Uterus (tissue), 4 donors: Measurements from ENCODE around the gene DRG2. TPM values are rescaled to one million over a fixed set of nuclear protein-coding genes. Genes with fewer than 3 reads are reported as not detected.

Source experiments
- DNase-seq, 2 donors: peaks; one replicate each; pipeline ENCODE4 v3.0.0-alpha.2; 2019 to 2020
- H3K27ac ChIP-seq, 2 donors: fragments of 200-600 bp; sonication (generic); 1 replicate in 1 of 2; 2 replicates in 1 of 2; pipeline ENCODE4 v1.5.1; 2016 to 2018
- H3K27me3 ChIP-seq, 2 donors: fragments of 200-600 bp; sonication (generic); one replicate each; pipeline ENCODE4 v1.5.1; 2018 to 2019; ENCODE audit warnings: control low read depth in 1 of 2
- H3K36me3 ChIP-seq, 2 donors: fragments of 200-600 bp; sonication (generic); one replicate each; pipeline ENCODE4 v1.5.1; 2019; ENCODE audit warnings: control low read depth in 1 of 2
- H3K4me1 ChIP-seq, 2 donors: fragments of 200-600 bp; sonication (generic); one replicate each; pipeline ENCODE4 v1.5.1; 2018 to 2019; ENCODE audit warnings: control low read depth in 1 of 2
- H3K4me3 ChIP-seq, 2 donors: fragments of 200-600 bp; sonication (generic); 1 replicate in 1 of 2; 2 replicates in 1 of 2; pipeline ENCODE4 v1.5.1; 2018 to 2019; ENCODE audit warnings: mild to moderate bottlenecking in 1 of 2
- H3K9me3 ChIP-seq, 2 donors: fragments of 200-600 bp; sonication (generic); one replicate each; pipeline ENCODE4 v1.5.1; 2019; ENCODE audit warnings: control low read depth in 1 of 2
- POLR2A ChIP-seq, 2 donors: fragments of 450-650 bp; IDR thresholded peaks; one replicate each; pipeline ENCODE4 v1.6.1; 2016; ENCODE audit warnings: antibody characterized with exemption in 2 of 2, mild to moderate bottlenecking in 1 of 2, moderate library complexity in 1 of 2
- intact Hi-C: fragments of 100-400 bp; cut with DNase I; formaldehyde crosslinking; loops from one replicate; pipeline ENCODE4 v1.15.1; 2023; ENCODE audit warnings: low total_unique reads
- total RNA-seq, 4 donors: library from RNA; depleted of rRNA in 3 of 4; stranded (reverse); fragments of >200 nt in 3 of 4; gene quantifications; one replicate each; pipeline versions ENCODE4 v1.1.0 to v1.2.4, GENCODE V29; 2014 to 2023
- TF ChIP-seq, protein P1 (sequence below), 4 experiments: fragments of 200-600 bp in 2 of 4; fragments of 450-650 bp in 2 of 4; sonication (generic) in 2 of 4; IDR thresholded peaks; one replicate each; pipeline ENCODE4 v1.5.1; 2016 to 2019; ENCODE audit warnings: antibody characterized with exemption in 4 of 4, mild to moderate bottlenecking in 2 of 4, moderate library complexity in 1 of 4
- donor health status: DM: yes; HTN: yes; CAD: no.

The DRG2 gene
- total RNA-seq, 4 donors from 2014 or later: 33.0 to 45.6 (median 41.4) TPM

DNA sequence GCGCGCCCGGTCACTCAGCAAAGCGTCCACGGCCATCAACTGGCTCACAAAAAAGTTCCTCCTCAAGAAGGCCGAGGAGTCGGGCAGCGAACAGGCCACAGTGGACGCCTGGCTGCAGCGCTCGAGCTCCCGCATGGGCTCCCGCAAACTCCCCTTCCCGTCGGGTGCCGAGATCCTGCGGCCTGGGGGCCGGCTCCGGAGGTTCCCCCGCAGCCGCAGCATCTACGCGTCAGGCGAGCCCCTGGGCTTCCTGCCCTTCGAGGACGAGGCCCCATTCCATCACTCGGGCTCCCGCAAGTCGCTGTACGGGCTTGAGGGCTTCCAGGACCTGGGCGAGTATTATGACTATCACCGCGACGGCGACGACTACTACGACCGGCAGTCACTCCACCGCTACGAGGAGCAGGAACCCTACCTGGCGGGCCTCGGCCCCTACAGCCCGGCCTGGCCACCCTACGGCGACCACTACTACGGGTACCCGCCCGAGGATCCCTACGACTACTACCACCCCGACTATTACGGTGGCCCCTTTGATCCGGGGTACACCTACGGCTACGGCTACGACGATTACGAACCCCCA is 31.5 kb downstream of the DRG2 start:
- no peak for DNase-seq
- Histone ChIP-seq H3K4me3 (no peak overlapping the region), H3K27ac (no peak overlapping the region), H3K4me1 (no peaks in the 10 kb centered on the region), H3K36me3 (no peaks in the 10 kb centered on the region), H3K9me3 (no peaks in the 10 kb centered on the region), H3K27me3 (no peaks in the 10 kb centered on the region)
- intact Hi-C loops: no loop called here
- TF ChIP-seq POLR2A (IDR thresholded peaks at IDR 0.05): no peak
- TF ChIP-seq, protein P1, sequence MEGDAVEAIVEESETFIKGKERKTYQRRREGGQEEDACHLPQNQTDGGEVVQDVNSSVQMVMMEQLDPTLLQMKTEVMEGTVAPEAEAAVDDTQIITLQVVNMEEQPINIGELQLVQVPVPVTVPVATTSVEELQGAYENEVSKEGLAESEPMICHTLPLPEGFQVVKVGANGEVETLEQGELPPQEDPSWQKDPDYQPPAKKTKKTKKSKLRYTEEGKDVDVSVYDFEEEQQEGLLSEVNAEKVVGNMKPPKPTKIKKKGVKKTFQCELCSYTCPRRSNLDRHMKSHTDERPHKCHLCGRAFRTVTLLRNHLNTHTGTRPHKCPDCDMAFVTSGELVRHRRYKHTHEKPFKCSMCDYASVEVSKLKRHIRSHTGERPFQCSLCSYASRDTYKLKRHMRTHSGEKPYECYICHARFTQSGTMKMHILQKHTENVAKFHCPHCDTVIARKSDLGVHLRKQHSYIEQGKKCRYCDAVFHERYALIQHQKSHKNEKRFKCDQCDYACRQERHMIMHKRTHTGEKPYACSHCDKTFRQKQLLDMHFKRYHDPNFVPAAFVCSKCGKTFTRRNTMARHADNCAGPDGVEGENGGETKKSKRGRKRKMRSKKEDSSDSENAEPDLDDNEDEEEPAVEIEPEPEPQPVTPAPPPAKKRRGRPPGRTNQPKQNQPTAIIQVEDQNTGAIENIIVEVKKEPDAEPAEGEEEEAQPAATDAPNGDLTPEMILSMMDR (IDR thresholded peaks at IDR 0.05): no peak

DNA sequence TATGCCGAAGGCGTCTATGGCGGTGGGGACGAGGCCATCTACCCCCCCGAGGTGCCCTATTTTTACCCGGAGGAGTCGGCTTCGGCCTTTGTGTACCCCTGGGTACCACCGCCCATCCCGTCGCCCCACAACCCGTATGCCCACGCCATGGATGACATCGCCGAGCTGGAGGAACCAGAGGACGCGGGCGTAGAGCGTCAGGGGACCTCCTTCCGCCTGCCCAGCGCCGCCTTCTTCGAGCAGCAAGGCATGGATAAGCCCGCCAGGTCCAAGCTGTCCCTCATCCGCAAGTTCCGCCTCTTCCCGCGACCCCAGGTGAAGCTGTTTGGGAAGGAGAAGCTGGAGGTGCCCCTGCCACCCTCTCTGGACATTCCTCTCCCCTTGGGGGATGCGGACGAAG is 32.2 kb downstream of the DRG2 start:
- no peaks in the 10 kb centered on the region for H3K4me1 ChIP-seq
- H3K27me3 ChIP-seq: no peaks in the 10 kb centered on the region
- DNase-seq: no peak
- no peaks in the 10 kb centered on the region for H3K9me3 ChIP-seq
- no peaks in the 10 kb centered on the region for H3K36me3 ChIP-seq
- no peak for TF ChIP-seq POLR2A (IDR thresholded peaks at IDR 0.05)
- TF ChIP-seq, protein P1 (IDR thresholded peaks at IDR 0.05): no peak
- H3K4me3 ChIP-seq: no peak overlapping the region
- intact Hi-C loops: no loop called here
- no peak overlapping the region for H3K27ac ChIP-seq

DNA sequence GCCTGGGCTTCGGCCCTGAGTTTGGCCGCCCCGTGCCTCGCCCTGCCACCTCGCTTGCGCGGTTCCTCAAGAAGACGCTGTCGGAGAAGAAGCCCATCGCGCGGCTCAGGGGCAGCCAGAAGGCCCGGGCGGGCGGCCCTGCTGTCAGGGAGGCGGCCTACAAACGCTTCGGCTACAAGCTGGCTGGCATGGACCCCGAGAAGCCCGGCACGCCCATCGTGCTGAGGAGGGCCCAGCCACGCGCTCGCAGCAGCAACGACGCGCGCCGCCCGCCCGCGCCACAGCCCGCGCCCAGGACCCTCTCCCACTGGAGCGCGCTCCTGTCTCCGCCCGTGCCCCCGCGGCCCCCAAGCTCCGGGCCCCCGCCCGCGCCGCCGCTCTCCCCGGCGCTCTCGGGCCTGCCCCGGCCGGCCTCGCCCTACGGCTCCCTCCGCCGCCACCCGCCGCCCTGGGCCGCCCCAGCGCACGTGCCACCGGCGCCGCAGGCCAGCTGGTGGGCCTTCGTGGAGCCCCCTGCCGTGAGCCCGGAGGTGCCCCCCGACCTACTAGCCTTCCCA is 32.8 kb downstream of the DRG2 start:
- Histone ChIP-seq H3K9me3 (no peaks in the 10 kb centered on the region), H3K4me3 (no peak overlapping the region), H3K27ac (no peak overlapping the region), H3K36me3 (no peaks in the 10 kb centered on the region), H3K27me3 (no peaks in the 10 kb centered on the region), H3K4me1 (no peaks in the 10 kb centered on the region)
- no peak for DNase-seq
- no peak for TF ChIP-seq POLR2A (IDR thresholded peaks at IDR 0.05)
- TF ChIP-seq, protein P1 (IDR thresholded peaks at IDR 0.05): no peak
- intact Hi-C loops: no loop called here

DNA sequence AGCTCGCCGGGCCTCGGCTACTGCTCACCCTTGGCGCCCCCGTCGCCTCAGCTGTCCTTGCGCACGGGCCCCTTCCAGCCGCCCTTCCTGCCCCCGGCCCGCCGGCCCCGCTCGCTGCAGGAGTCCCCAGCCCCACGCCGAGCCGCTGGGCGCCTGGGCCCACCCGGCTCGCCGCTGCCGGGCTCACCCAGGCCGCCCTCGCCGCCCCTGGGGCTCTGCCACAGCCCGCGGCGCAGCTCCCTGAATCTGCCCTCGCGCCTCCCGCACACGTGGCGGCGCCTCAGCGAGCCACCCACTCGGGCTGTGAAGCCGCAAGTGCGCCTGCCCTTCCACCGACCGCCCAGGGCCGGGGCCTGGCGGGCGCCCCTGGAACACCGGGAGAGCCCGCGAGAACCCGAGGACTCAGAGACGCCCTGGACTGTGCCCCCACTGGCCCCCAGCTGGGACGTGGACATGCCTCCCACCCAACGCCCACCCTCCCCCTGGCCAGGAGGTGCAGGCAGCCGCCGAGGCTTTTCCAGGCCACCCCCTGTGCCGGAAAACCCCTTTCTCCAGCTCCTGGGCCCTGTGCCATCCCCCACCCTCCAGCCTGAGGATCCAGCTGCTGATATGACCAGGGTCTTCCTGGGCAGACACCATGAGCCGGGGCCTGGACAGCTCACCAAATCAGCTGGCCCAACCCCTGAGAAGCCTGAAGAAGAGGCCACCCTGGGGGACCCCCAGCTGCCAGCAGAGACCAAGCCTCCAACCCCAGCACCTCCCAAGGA is 33.6 kb downstream of the DRG2 start:
- Histone ChIP-seq H3K36me3 (no peaks in the 10 kb centered on the region), H3K4me1 (no peaks in the 10 kb centered on the region), H3K4me3 (no peak overlapping the region), H3K27ac (no peak overlapping the region), H3K9me3 (no peaks in the 10 kb centered on the region), H3K27me3 (no peaks in the 10 kb centered on the region)
- intact Hi-C loops: no loop called here
- no peak for DNase-seq
- TF ChIP-seq POLR2A (IDR thresholded peaks at IDR 0.05): no peak
- TF ChIP-seq, protein P1 (IDR thresholded peaks at IDR 0.05): no peak
